Measurements from ENCODE around the gene SPOCK1. TPM values are rescaled to one million over a fixed set of nuclear protein-coding genes. Genes with fewer than 3 reads are reported as not detected.

Gene SPOCK1
- total and polyA plus RNA-seq, 2 donors (not counting 3 experiments of a cell fraction or from before 2014, with no cell fraction given) = 144 to 280 TPM

DNA sequence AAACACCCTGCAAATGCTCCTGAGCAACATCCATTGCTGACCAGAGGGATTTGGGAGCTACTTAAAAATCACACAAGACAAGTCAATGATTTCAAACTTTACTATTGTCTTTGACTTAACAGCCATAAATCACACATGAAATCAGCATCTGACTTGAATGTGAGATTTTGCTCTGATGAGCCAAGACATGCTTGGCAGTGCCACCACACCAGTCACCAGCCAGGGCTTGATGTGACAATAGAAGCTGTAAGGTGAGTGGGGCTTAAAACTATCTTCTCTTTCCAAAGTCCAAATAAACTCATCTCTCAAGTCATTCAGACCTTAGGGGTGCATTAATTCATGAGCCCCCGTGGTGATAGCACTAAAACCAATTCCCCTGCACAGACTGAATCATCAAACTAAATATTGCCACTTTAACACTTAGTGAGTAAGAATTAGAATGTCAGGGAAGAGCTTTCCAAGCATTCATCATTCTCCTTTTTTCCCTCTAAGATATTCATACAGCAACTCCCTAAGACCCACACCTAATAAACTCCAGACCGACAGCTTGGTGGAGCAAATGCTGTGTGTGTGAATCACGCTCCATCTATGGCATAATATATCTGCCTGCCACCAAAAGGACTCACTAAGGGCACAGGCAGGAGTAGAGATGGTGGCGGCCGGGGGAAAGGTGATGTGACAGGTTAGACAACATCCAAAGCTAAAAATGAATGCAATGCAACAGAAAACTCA is 119.4 kb downstream of the SPOCK1 start:
- Histone ChIP-seq H3K4me2 (ENCODE audit: insufficient read depth, low read length) (no peak overlapping the region), H4K20me1 (replicated peaks; ENCODE audit: control insufficient read depth, extremely low read depth, insufficient read depth, low read length) (no peaks in the 10 kb centered on the region), H3K9ac (replicated peaks; ENCODE audit: extremely low read depth, insufficient read depth, low read length) (no peak overlapping the region), H3K4me3 (replicated peaks in 1 of 3; ENCODE audit: insufficient read depth in 1 of 3, low read depth in 1 of 3, low read length in 3 of 3) (no peak overlapping the region), H2AFZ (ENCODE audit: low read depth, low read length) (no peak overlapping the region), H3K36me3 (ENCODE audit: control insufficient read depth in 2 of 2, extremely low read depth in 1 of 2, insufficient read depth in 2 of 2, low read length in 2 of 2) (no peaks in the 10 kb centered on the region), H3K9me3 (replicated peaks; ENCODE audit: control insufficient read depth, insufficient read depth, low read length) (peaks cover 2% of the 10 kb centered on the region), H3K27ac (ENCODE audit: insufficient read depth, low read depth, low read length) (no peak overlapping the region), H3K4me1 (ENCODE audit: control insufficient read depth, extremely low read depth, insufficient read depth, low read length) (no peaks in the 10 kb centered on the region), H3K79me2 (ENCODE audit: control insufficient read depth, insufficient read depth, low read length) (peaks cover 47% of the 10 kb centered on the region), H3K27me3 (ENCODE audit: control insufficient read depth in 2 of 2, insufficient read depth in 2 of 2, low read length in 2 of 2) (no peaks in the 10 kb centered on the region), H3K9me1 (replicated peaks; ENCODE audit: control insufficient read depth, extremely low read depth, insufficient read depth, low read length) (no peaks in the 10 kb centered on the region)
- DNase-seq (ENCODE audit: low read depth, low spot score) = no peak
- TF ChIP-seq JUN (IDR thresholded peaks at IDR 0.05; ENCODE audit: borderline replicate concordance, insufficient read depth, insufficient read length, low read depth) (no peak), POLR2A (IDR thresholded peaks at IDR 0.05; ENCODE audit: low read depth, low read length) (no peak), MYC (IDR thresholded peaks at IDR 0.05; ENCODE audit: low read depth, low read length) (no peak), GATA2 (IDR thresholded peaks at IDR 0.05; ENCODE audit: insufficient read depth, insufficient read length, low read depth, low read length) (no peak), POLR2AphosphoS5 (IDR thresholded peaks at IDR 0.05; ENCODE audit: insufficient read depth, low read depth, low read length) (no peak), EZH2 (IDR thresholded peaks at IDR 0.05; ENCODE audit: borderline replicate concordance, low read depth, low read length, severe bottlenecking) (no peak), FOS (IDR thresholded peaks at IDR 0.05; ENCODE audit: borderline replicate concordance, insufficient read depth, low read length) (no peak)
- TF ChIP-seq, protein P1, sequence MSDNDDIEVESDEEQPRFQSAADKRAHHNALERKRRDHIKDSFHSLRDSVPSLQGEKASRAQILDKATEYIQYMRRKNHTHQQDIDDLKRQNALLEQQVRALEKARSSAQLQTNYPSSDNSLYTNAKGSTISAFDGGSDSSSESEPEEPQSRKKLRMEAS (IDR thresholded peaks at IDR 0.05; ENCODE audit: insufficient read depth, insufficient read length) = no peak
- TF ChIP-seq, protein P2, sequence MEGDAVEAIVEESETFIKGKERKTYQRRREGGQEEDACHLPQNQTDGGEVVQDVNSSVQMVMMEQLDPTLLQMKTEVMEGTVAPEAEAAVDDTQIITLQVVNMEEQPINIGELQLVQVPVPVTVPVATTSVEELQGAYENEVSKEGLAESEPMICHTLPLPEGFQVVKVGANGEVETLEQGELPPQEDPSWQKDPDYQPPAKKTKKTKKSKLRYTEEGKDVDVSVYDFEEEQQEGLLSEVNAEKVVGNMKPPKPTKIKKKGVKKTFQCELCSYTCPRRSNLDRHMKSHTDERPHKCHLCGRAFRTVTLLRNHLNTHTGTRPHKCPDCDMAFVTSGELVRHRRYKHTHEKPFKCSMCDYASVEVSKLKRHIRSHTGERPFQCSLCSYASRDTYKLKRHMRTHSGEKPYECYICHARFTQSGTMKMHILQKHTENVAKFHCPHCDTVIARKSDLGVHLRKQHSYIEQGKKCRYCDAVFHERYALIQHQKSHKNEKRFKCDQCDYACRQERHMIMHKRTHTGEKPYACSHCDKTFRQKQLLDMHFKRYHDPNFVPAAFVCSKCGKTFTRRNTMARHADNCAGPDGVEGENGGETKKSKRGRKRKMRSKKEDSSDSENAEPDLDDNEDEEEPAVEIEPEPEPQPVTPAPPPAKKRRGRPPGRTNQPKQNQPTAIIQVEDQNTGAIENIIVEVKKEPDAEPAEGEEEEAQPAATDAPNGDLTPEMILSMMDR (IDR thresholded peaks at IDR 0.05; ENCODE audit: extremely low read depth in 1 of 2, insufficient read depth in 1 of 2, low read depth in 1 of 2, low read length in 2 of 2) = no peak
- dilution Hi-C loops (cut with MboI; ENCODE audit: extremely low pct_ligation_motif_present, low sequenced_read_pairs) = no loop called here
- no TSS peak for BruUV-seq (replicated peaks)
- no peak for FAIRE-seq
- POLR2A ChIA-PET = no interaction called here
- CTCF ChIA-PET = interaction anchor here (0.6 to 3.1 kb wide), 6 partner anchors 10 to 118 kb away, joined by 3 to 13 read pairs (median 6); no protein-coding TSS in a partner anchor
- intact Hi-C loops (cut with micrococcal nuclease) = no loop called here

All from endothelial cell of umbilical vein (primary cell).